A549 (cell line): Measurements from ENCODE around the gene CMIP.

ENCODE experiments used
- MAFK ChIP-seq: fragments of 450-650 bp; IDR thresholded peaks from 2 replicates; pipeline ENCODE4 v1.6.1; 2014; ENCODE audit not compliant: partially characterized antibody
- NPAS2 ChIP-seq: fragments of 250-450 bp; sonication (Bioruptor Pico); IDR thresholded peaks from 2 replicates; pipeline ENCODE4 v1.8.0; 2022; ENCODE audit warnings: mild to moderate bottlenecking, moderate library complexity, borderline replicate concordance

DNA sequence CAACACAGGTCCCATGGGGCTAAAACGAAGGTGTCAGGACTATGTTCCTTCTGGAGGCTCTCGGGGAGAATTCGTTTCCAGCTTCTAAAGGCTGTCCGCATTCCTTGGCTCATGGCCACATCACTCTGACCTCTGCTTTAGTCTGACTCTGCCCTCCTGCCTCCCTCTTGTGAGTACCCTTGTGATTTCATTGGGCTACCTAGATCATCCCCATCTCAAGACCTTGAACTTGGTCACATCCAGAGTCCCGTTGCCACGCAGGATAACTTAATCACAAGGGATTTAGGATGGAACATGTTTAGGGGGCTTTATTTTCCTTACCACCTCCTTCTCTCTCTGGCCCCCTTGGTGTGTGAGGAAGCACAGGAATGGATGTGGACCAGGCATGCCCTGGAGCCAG is 173.6 kb downstream of the CMIP start:
- TF ChIP-seq NPAS2 (no peak), MAFK (no peak)
